Measurements from ENCODE around the gene STH.

The STH gene

DNA sequence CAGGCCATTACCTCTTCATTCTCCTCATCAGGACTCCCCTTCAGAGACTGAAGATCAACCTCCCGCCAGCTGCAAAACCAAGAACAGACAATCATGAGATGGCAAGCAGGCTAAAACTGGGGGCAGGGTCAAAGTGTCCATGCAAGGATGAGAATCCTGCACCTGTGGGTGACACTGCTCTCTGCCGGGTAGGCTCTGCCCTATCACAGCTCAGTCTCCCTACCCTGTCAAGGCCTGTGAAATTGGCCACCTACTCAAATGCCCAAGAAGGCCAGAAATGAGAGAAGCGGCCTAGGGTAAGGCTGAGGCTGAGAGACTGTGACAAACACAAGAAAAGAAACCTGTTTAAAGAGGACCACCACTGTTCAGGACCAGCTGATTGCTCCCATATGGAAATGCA lies 34.3 kb downstream of the STH start:
- Histone ChIP-seq H3K79me2 (ENCODE audit: control insufficient read depth, insufficient read depth, low read length, unreplicated experiment) (no peaks in the 10 kb centered on the region), H3K36me3 (ENCODE audit: insufficient read depth, low read length) (peaks cover 18% of the 10 kb centered on the region), H3K4me3 (ENCODE audit: low read depth, low read length) (no peak overlapping the region), H3K4me1 (ENCODE audit: control insufficient read depth, insufficient read depth, low read length, unreplicated experiment) (no peaks in the 10 kb centered on the region), H2AFZ (ENCODE audit: low read length, unreplicated experiment) (no peak overlapping the region), H3K27ac (ENCODE audit: low read depth, low read length) (no peak overlapping the region), H3K27me3 (ENCODE audit: insufficient read depth, low read length) (no peaks in the 10 kb centered on the region)

DNA sequence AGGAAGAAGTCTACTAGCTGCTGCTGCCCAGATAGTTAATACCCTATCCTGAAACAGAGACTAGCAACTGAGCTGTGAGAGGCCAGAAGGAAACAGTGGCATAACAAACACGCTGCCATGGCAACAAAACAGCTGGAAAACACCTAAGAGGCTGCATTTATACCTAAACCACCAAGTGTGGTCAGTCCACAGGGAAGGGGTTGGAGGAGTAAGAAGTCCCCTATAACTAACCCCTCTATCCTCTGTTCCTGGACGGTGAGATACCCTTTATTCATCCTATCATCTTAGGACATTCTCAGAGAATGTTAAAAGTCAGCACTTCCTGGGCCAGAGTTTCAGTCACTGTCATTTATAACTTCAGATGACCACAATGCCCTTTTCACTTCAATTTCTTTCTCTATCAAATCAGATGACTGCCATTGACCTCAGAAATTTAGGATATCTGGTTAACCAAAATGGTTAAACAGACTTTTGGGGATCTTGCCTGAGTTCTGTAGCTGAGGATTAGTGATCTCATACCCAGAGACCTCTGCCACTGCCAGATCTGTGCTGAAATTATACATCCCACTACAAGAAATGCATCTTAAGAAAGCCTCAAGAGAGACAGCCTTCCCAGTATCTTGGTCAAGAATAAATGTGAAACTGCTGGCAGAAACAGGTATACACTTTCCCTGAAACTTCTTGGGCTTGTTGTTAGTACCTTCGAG lies 36.2 kb downstream of the STH start:
- Histone ChIP-seq H3K4me3 (ENCODE audit: low read depth, low read length) (no peak overlapping the region), H3K27ac (ENCODE audit: low read depth, low read length) (no peak overlapping the region), H3K27me3 (ENCODE audit: insufficient read depth, low read length) (no peaks in the 10 kb centered on the region), H2AFZ (ENCODE audit: low read length, unreplicated experiment) (no peak overlapping the region), H3K4me1 (ENCODE audit: control insufficient read depth, insufficient read depth, low read length, unreplicated experiment) (no peaks in the 10 kb centered on the region), H3K36me3 (ENCODE audit: insufficient read depth, low read length) (peaks cover 33% of the 10 kb centered on the region), H3K79me2 (ENCODE audit: control insufficient read depth, insufficient read depth, low read length, unreplicated experiment) (no peaks in the 10 kb centered on the region)

DNA sequence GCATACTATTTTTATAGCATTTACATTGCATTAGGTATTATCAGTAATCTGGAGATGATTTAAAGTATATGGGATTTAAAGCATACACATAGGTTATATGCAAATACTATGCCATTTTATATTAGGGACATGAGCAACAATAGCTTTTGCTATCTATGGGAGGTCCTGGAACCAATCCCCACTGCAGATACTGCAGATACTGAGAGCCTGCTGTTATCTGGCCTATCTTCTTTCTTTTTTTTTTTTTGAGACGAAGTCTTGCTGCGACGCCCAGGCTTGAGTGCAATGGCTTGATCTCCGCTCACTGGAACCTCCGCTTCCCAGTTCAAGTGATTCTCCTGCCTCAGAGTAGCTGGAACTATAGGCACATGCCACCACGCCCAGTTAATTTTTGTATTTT lies 37.4 kb downstream of the STH start:
- no peak overlapping the region for H3K4me3 ChIP-seq (ENCODE audit: low read depth, low read length)
- peaks cover 33% of the 10 kb centered on the region for H3K36me3 ChIP-seq (ENCODE audit: insufficient read depth, low read length)
- no peak overlapping the region for H3K27ac ChIP-seq (ENCODE audit: low read depth, low read length)
- no peaks in the 10 kb centered on the region for H3K79me2 ChIP-seq (ENCODE audit: control insufficient read depth, insufficient read depth, low read length, unreplicated experiment)
- H2AFZ ChIP-seq (ENCODE audit: low read length, unreplicated experiment): no peak overlapping the region
- no peaks in the 10 kb centered on the region for H3K27me3 ChIP-seq (ENCODE audit: insufficient read depth, low read length)
- H3K4me1 ChIP-seq (ENCODE audit: control insufficient read depth, insufficient read depth, low read length, unreplicated experiment): no peaks in the 10 kb centered on the region

DNA sequence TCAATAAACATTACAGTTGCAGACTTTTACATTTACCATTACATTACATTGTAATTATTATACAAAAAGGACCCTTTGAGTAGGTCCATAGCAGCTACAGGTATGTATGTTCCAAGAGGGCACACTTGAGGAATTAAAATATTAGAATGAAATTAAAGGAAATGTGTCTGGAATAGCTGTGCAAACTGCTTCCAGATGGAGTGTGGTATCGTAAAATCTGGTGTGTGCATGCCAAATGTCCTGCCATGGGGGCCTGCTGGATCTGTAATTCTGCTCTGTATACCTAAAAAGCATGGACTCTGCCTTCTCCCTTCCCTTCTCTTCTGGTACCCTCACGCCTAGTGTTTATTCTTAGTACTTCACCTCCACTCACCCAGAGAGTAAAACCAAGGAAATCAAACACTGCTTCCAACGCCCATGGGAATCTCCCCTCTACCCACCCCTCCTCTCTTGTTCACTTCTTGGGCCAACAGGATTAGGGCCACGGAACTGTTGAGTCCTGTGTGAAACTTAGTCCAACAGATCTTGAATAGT lies 38.7 kb downstream of the STH start:
- H3K4me1 ChIP-seq (ENCODE audit: control insufficient read depth, insufficient read depth, low read length, unreplicated experiment): no peaks in the 10 kb centered on the region
- peaks cover 35% of the 10 kb centered on the region for H3K36me3 ChIP-seq (ENCODE audit: insufficient read depth, low read length)

DNA sequence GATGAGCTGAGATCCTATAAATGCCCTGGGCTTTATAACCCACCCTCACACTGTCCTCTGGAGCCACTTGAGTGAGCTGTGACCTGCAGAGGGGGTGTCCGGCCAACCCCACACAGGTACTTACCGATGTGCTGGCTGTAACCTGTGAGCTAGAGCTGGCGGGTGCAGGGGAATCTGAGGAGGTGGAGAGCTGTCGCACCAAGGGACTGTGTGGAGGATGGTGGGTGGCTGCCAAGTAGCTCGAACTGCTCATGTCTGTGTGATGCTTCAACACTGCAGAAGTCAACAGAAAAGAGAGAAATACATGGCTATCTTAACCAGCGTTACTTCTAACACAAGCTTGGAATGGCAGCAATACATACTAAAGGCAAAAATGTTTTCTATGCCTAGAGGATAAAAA lies 39.4 kb downstream of the STH start:
- H3K79me2 ChIP-seq (ENCODE audit: control insufficient read depth, insufficient read depth, low read length, unreplicated experiment): peaks cover 11% of the 10 kb centered on the region
- no peak overlapping the region for H3K27ac ChIP-seq (ENCODE audit: low read depth, low read length)
- H3K36me3 ChIP-seq (ENCODE audit: insufficient read depth, low read length): peaks cover 42% of the 10 kb centered on the region
- H2AFZ ChIP-seq (ENCODE audit: low read length, unreplicated experiment): no peak overlapping the region
- no peaks in the 10 kb centered on the region for H3K4me1 ChIP-seq (ENCODE audit: control insufficient read depth, insufficient read depth, low read length, unreplicated experiment)
- no peak overlapping the region for H3K4me3 ChIP-seq (ENCODE audit: low read depth, low read length)
- H3K27me3 ChIP-seq (ENCODE audit: insufficient read depth, low read length): no peaks in the 10 kb centered on the region

More for the DNA sequence above, 38.7 kb downstream of the STH start:
- Histone ChIP-seq H3K27me3 (ENCODE audit: insufficient read depth, low read length) (no peaks in the 10 kb centered on the region), H3K79me2 (ENCODE audit: control insufficient read depth, insufficient read depth, low read length, unreplicated experiment) (peaks cover 6% of the 10 kb centered on the region), H3K4me3 (ENCODE audit: low read depth, low read length) (no peak overlapping the region), H2AFZ (ENCODE audit: low read length, unreplicated experiment) (no peak overlapping the region), H3K27ac (ENCODE audit: low read depth, low read length) (no peak overlapping the region)

DNA sequence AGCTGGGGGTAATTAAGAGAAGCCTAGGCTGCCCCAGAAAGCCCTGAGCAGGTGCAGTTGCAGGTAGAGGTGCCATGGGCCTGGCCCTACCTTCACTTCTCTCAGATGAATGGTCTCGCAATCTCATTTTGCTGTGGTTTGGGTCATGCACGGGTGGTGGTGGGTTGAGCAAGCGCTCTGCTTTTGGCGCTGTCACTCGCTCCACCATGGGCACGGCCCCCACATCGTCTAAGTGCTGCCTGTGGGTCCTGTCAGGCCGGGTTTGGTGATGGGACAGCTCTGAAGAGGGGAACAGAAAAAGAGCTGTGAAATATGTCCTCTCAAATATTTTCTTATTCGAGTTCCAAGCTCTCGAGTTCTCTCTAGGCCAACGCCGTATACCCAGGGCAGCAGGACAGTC lies 39.9 kb downstream of the STH start:
- Histone ChIP-seq H2AFZ (ENCODE audit: low read length, unreplicated experiment) (no peak overlapping the region), H3K4me3 (ENCODE audit: low read depth, low read length) (no peak overlapping the region), H3K79me2 (ENCODE audit: control insufficient read depth, insufficient read depth, low read length, unreplicated experiment) (peaks cover 14% of the 10 kb centered on the region), H3K36me3 (ENCODE audit: insufficient read depth, low read length) (peaks cover 47% of the 10 kb centered on the region), H3K27ac (ENCODE audit: low read depth, low read length) (no peak overlapping the region), H3K27me3 (ENCODE audit: insufficient read depth, low read length) (no peaks in the 10 kb centered on the region), H3K4me1 (ENCODE audit: control insufficient read depth, insufficient read depth, low read length, unreplicated experiment) (no peaks in the 10 kb centered on the region)

DNA sequence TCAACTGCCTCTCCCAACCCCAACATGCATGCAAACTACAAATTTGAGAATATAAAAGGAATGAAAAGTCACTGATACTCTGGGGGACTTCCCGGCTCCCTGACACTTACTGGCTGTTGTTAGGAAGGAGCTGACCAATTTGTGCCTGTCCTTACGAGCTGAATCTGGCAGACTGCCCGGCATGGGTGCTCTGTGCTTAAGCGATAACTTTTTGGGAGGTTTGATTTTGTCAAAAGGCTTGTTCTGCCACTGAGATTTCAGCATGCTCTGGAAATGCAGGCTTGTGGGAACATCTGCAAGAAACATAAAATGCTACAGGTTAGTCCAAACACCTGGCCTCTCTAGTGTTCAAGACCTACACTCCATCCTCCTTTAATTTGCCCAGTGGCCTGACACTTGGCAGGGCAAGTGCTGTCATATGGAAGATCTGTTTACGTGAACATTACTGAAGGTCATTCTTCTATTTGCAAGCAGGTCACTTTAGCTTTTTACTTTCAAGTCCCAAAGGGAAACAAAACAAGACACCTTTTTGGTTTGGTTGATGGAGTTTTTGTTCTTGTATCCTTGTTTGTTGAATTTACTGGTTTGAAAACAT lies 40.6 kb downstream of the STH start:
- peaks cover 48% of the 10 kb centered on the region for H3K36me3 ChIP-seq (ENCODE audit: insufficient read depth, low read length)
- H2AFZ ChIP-seq (ENCODE audit: low read length, unreplicated experiment): no peak overlapping the region
- no peak overlapping the region for H3K27ac ChIP-seq (ENCODE audit: low read depth, low read length)
- no peaks in the 10 kb centered on the region for H3K27me3 ChIP-seq (ENCODE audit: insufficient read depth, low read length)
- H3K4me1 ChIP-seq (ENCODE audit: control insufficient read depth, insufficient read depth, low read length, unreplicated experiment): no peaks in the 10 kb centered on the region
- peaks cover 14% of the 10 kb centered on the region for H3K79me2 ChIP-seq (ENCODE audit: control insufficient read depth, insufficient read depth, low read length, unreplicated experiment)
- no peak overlapping the region for H3K4me3 ChIP-seq (ENCODE audit: low read depth, low read length)

DNA sequence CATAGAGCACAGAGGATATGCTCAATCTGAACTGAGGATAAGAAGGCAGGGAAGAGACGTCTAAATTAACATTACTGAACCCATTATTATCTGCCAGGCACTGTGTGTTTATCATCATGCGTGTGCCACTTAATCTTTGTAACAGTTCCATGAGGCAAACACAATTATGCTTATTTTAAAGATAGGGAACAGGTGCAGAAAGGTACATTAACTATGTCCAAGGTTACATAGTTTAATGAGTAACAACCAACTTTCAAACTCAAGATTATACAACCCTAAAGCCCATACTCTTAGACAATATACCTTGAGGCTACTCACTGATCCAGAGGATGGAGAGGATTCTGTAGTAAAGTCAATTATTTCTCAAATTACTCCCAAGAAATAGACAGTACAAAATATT lies 43.2 kb downstream of the STH start:
- H3K27ac ChIP-seq (ENCODE audit: low read depth, low read length): no peak overlapping the region
- no peak overlapping the region for H2AFZ ChIP-seq (ENCODE audit: low read length, unreplicated experiment)
- H3K4me1 ChIP-seq (ENCODE audit: control insufficient read depth, insufficient read depth, low read length, unreplicated experiment): peaks cover 4% of the 10 kb centered on the region
- H3K79me2 ChIP-seq (ENCODE audit: control insufficient read depth, insufficient read depth, low read length, unreplicated experiment): peaks cover 14% of the 10 kb centered on the region
- peaks cover 44% of the 10 kb centered on the region for H3K36me3 ChIP-seq (ENCODE audit: insufficient read depth, low read length)
- H3K4me3 ChIP-seq (ENCODE audit: low read depth, low read length): no peak overlapping the region
- H3K27me3 ChIP-seq (ENCODE audit: insufficient read depth, low read length): no peaks in the 10 kb centered on the region

DNA sequence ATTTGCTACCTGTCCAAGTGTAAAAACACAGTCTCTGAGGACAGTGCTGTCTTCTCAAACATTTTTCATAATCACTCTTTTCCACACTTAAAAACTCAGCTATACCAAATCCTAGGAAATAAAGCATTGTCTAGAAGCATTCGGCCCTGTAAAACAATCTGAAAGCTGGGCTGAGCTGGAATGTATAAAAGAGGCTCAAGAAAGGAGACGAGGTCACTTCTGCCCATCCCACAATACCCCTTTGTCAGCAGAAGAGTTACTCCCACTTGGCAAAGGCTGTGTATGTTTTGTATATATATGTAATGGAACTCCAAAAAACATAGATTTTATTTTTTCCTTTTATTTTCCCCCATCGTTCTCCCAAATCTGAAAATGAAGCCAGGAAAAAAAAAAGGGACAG lies 43.9 kb downstream of the STH start:
- Histone ChIP-seq H3K27ac (ENCODE audit: low read depth, low read length) (no peak overlapping the region), H3K79me2 (ENCODE audit: control insufficient read depth, insufficient read depth, low read length, unreplicated experiment) (peaks cover 14% of the 10 kb centered on the region), H3K4me1 (ENCODE audit: control insufficient read depth, insufficient read depth, low read length, unreplicated experiment) (peaks cover 4% of the 10 kb centered on the region), H3K4me3 (ENCODE audit: low read depth, low read length) (no peak overlapping the region), H3K27me3 (ENCODE audit: insufficient read depth, low read length) (no peaks in the 10 kb centered on the region), H2AFZ (ENCODE audit: low read length, unreplicated experiment) (no peak overlapping the region), H3K36me3 (ENCODE audit: insufficient read depth, low read length) (peaks cover 37% of the 10 kb centered on the region)

DNA sequence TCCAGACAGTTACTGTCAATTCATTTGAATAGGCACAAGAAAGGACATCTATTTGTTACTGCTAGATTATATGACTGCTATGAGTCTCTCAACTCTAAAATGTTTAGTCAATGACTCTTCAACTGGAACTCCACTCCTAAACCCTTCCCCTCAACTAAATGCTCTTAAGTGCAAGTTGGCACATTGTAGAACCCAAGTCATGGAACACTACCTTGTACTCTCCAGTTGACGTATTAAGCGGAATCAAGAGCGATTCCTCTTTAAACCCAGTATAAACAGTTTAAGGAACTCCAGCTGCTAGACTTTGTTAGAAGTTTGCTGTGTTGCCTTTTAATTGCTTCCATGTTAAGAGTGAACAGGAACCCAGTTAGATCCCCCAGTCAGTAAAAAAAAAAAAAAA lies 44.6 kb downstream of the STH start:
- Histone ChIP-seq H3K36me3 (ENCODE audit: insufficient read depth, low read length) (peaks cover 33% of the 10 kb centered on the region), H2AFZ (ENCODE audit: low read length, unreplicated experiment) (no peak overlapping the region), H3K79me2 (ENCODE audit: control insufficient read depth, insufficient read depth, low read length, unreplicated experiment) (peaks cover 14% of the 10 kb centered on the region), H3K27ac (ENCODE audit: low read depth, low read length) (no peak overlapping the region), H3K4me1 (ENCODE audit: control insufficient read depth, insufficient read depth, low read length, unreplicated experiment) (peaks cover 4% of the 10 kb centered on the region), H3K4me3 (ENCODE audit: low read depth, low read length) (no peak overlapping the region), H3K27me3 (ENCODE audit: insufficient read depth, low read length) (no peaks in the 10 kb centered on the region)

DNA sequence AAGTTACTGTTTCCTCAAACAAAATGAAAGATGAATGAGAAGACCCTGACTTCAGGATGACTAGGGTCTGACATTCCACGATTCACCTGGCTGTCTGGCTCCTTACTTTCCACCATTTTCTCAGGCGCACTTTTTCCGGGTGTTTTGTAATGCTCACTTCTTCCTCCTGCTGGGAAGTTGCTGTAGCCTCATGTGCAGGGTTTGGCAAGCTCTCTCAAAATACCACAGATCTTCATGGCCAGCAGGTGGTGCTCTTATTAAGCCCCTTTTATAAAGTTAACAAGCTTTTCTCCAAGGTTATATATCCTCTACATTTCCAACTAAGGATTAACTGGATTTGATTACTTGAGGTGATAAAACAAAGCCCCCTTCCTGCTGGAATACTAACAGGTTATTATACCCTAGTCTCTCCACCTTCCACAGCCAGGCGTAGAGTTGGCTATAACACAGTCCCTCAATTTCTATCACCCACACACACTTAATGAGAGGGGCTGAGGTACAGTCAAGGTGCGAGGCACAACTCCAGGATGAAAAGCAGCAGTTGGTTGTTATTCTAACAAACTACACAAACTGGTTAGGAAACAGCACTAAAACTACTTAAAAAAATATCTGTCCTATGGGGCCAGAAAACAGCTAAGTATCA lies 45.4 kb downstream of the STH start:
- peaks cover 27% of the 10 kb centered on the region for H3K36me3 ChIP-seq (ENCODE audit: insufficient read depth, low read length)
- H3K4me3 ChIP-seq (ENCODE audit: low read depth, low read length): no peak overlapping the region
- H3K27ac ChIP-seq (ENCODE audit: low read depth, low read length): no peak overlapping the region

More for the DNA sequence above, 45.4 kb downstream of the STH start:
- Histone ChIP-seq H2AFZ (ENCODE audit: low read length, unreplicated experiment) (no peak overlapping the region), H3K79me2 (ENCODE audit: control insufficient read depth, insufficient read depth, low read length, unreplicated experiment) (peaks cover 14% of the 10 kb centered on the region), H3K4me1 (ENCODE audit: control insufficient read depth, insufficient read depth, low read length, unreplicated experiment) (peaks cover 4% of the 10 kb centered on the region), H3K27me3 (ENCODE audit: insufficient read depth, low read length) (no peaks in the 10 kb centered on the region)
